Esophagus squamous epithelium (tissue), 4 donors: ENCODE results near the gene ACP5.

Experiments
- CTCF ChIP-seq, 6 experiments: fragments of 450-650 bp in 4 of 6; fragments of 200-600 bp in 2 of 6; sonication (generic) in 2 of 6; IDR thresholded peaks; one replicate each; pipeline ENCODE4 v1.5.1; 2016 to 2019; ENCODE audit warnings: antibody characterized with exemption in 6 of 6, mild to moderate bottlenecking in 4 of 6, moderate library complexity in 4 of 6
- POLR2A ChIP-seq, 4 donors: fragments of 450-650 bp; IDR thresholded peaks; one replicate each; pipeline ENCODE4 v1.6.1; 2017; ENCODE audit warnings: antibody characterized with exemption in 4 of 4, mild to moderate bottlenecking in 4 of 4, moderate library complexity in 3 of 4

DNA sequence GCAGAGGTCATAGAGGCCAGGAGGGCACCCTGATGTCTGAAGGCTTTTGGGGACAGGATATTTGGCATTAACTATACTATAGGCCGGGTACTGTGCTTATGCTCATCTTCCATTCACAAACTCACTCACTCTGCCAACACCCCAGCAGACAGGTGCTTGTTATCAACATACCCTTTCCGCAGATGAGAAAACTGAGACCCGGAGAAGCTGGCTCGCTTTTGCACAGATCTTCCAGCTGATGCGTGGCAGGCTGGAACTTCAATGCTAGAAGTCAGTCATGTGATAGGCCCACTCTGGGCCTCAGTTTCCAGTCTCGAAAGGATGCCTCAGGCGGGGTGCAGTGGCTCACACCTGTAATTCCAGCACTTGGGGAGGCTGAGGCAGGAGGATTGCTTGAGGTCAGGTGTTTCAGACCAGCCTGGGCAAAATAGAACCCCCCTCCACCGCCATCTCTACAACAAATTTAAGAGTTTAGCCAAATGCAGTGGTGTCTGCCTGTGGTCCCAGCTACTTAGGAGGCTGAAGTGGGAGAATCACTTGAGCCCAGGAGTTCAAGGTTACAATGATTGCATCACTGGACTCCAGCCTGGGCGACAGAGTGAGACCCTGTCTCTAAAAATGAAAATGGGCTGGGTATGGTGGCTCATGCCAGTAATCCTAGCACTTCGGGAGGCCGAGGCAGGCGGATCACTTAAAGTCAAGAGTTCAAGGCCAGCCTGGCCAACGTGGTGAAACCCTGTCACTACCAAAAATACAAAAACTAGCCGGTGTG, 29.3 kb downstream of the ACP5 start:
- TF ChIP-seq POLR2A (IDR thresholded peaks at IDR 0.05) (no peak), CTCF (IDR thresholded peaks at IDR 0.05) (no peak)
